Epithelial cell of alveolus of lung (primary cell): Measurements from ENCODE around the gene CCL4L2. TPM values are rescaled to one million over a fixed set of nuclear protein-coding genes. Genes with fewer than 3 reads are reported as not detected.

Experiments used
- total RNA-seq: library from RNA; depleted of rRNA; stranded (reverse); fragments of >200 nt; gene quantifications from 2 replicates; pipeline ENCODE4 v1.2.1, GENCODE V29; 2015

Gene CCL4L2
- not detected in 2 replicates for total RNA-seq

GRCh38 chr17:36210439-36211211 is at the start of gene CCL4L2:
CCL4L2 (plus strand) TSS chr17:36211063.

GRCh38 chr17:36176536-36176935 is 34.3 kb upstream of the CCL4L2 start, which contains the start of gene TBC1D3B:
TBC1D3B (minus strand) TSS chr17:36176636; CDS start chr17:36175050, 1,586 bp downstream.

Other genes starting within 250 kb of the CCL4L2 start
- gene CCL16, start 229.6 kb upstream of the CCL4L2 start, total RNA-seq, result not detected in 2 replicates
- not detected in 2 replicates for gene CCL14, start 224.3 kb upstream of the CCL4L2 start, total RNA-seq
- gene CCL15, start 209.5 kb upstream of the CCL4L2 start, total RNA-seq, result not detected in 2 replicates
- not detected in 2 replicates for gene CCL23, start 193.1 kb upstream of the CCL4L2 start, total RNA-seq
- not detected in 2 replicates for gene CCL18, start 146.8 kb upstream of the CCL4L2 start, total RNA-seq
- gene CCL3, start 120.9 kb upstream of the CCL4L2 start, total RNA-seq, result not detected in 2 replicates
- not detected in 2 replicates for gene CCL4, start 107.2 kb upstream of the CCL4L2 start, total RNA-seq
- 1.9 TPM in 1 of 2 replicates, not detected in the other for gene TBC1D3B, start 34.4 kb upstream of the CCL4L2 start, total RNA-seq
- not detected in 2 replicates for gene CCL3L1, start 14.3 kb upstream of the CCL4L2 start, total RNA-seq
- gene TBC1D3I, start 53.5 kb downstream of the CCL4L2 start, total RNA-seq, result 0.39 TPM in 1 of 2 replicates, not detected in the other
- not detected in 2 replicates for gene TBC1D3G, start 112.8 kb downstream of the CCL4L2 start, total RNA-seq
- not detected in 2 replicates for gene TBC1D3H, start 177.4 kb downstream of the CCL4L2 start, total RNA-seq